Endodermal cell (in vitro differentiated cells): ENCODE data around the gene CCDC158. TPM values are rescaled to one million over a fixed set of nuclear protein-coding genes. Genes with fewer than 3 reads are reported as not detected.

Experiments used
- DNase-seq: peaks from one replicate; pipeline ENCODE4 v3.0.0-alpha.2; 2017
- H3K27ac ChIP-seq: 2 replicates; pipeline ENCODE4 v1.5.1; 2013; ENCODE audit warnings: mild to moderate bottlenecking, low read depth, low read length, moderate library complexity
- H3K27me3 ChIP-seq: 2 replicates; pipeline ENCODE4 v1.6.1; 2013; ENCODE audit warnings: mild to moderate bottlenecking, low read length, moderate library complexity; ENCODE audit not compliant: insufficient read depth, control insufficient read depth, poor library complexity, severe bottlenecking
- H3K36me3 ChIP-seq: 2 replicates; pipeline ENCODE4 v1.7.0; 2013; ENCODE audit warnings: mild to moderate bottlenecking, low read length, moderate library complexity; ENCODE audit not compliant: control insufficient read depth, insufficient read depth
- H3K4me1 ChIP-seq: one replicate; pipeline ENCODE4 v1.7.0; 2013; ENCODE audit warnings: low read length; ENCODE audit not compliant: control insufficient read depth, insufficient read depth
- H3K4me3 ChIP-seq: 2 replicates; pipeline ENCODE4 v1.5.1; 2013; ENCODE audit warnings: mild to moderate bottlenecking, low read length, moderate library complexity
- H3K9ac ChIP-seq: 2 replicates; pipeline ENCODE4 v1.6.1; 2013; ENCODE audit warnings: mild to moderate bottlenecking, low read length, moderate library complexity; ENCODE audit not compliant: poor library complexity, severe bottlenecking; ENCODE audit errors: extremely low read depth
- H3K9me3 ChIP-seq: 2 replicates; pipeline ENCODE4 v1.6.1; 2013; ENCODE audit warnings: mild to moderate bottlenecking, low read length, moderate library complexity; ENCODE audit not compliant: control insufficient read depth
- H3K27ac Mint-ChIP-seq: 2 replicates; pipeline ENCODE4 v1.8.0; 2020; ENCODE audit warnings: mixed read lengths
- H3K27me3 Mint-ChIP-seq: 2 replicates; pipeline ENCODE4 v1.8.0; 2021; ENCODE audit warnings: mild to moderate bottlenecking, mixed read lengths; ENCODE audit not compliant: insufficient read depth
- H3K36me3 Mint-ChIP-seq: 2 replicates; pipeline ENCODE4 v1.8.0; 2020; ENCODE audit warnings: low read depth, mixed read lengths
- H3K4me1 Mint-ChIP-seq: 2 replicates; pipeline ENCODE4 v1.8.0; 2020; ENCODE audit warnings: mixed read lengths
- H3K4me3 Mint-ChIP-seq: 2 replicates; pipeline ENCODE4 v1.8.0; 2020; ENCODE audit warnings: mild to moderate bottlenecking, moderate library complexity, mixed read lengths
- H3K9me3 Mint-ChIP-seq: 2 replicates; pipeline ENCODE4 v1.8.0; 2020; ENCODE audit warnings: mild to moderate bottlenecking, mixed read lengths
- CTCF ChIP-seq: fragments of 200-600 bp; sonication (generic); conservative IDR thresholded peaks from 2 replicates; pipeline ENCODE4 v1.5.0; 2021; ENCODE audit warnings: antibody characterized with exemption, mild to moderate bottlenecking
- WGBS, 2 experiments: methylation state at CpG; one replicate each; pipeline versions ENCODE4 v1.1.5 to v1.1.7; 2013; ENCODE audit warnings: missing lambda C conversion rate in 2 of 2, mixed read lengths in 1 of 2; ENCODE audit not compliant: insufficient coverage in 1 of 2, insufficient read length in 1 of 2; 5-methylcytosine and 5-hydroxymethylcytosine counted together
- total RNA-seq, 2 donors: library from RNA; stranded (reverse); fragmentation: NEBNext Ultra II Directional in 1 of 2; extraction: Animal tissue kit (Norgen Biotek cat#: 25700) in 1 of 2; gene quantifications; 2 replicates in 1 of 2; 3 replicates in 1 of 2; pipeline ENCODE4 v1.2.1, GENCODE V29; 2021

CCDC158 gene
- total RNA-seq, 2 donors from 2014 or later: not detected

GRCh38 chr4:76312457-76312856, 108.5 kb downstream of the CCDC158 start:
- H3K27me3 Mint-ChIP-seq: peaks cover 13% of the 10 kb centered on the region
- no peak overlapping the region for H3K4me3 ChIP-seq
- H3K27me3 ChIP-seq: peaks cover 8% of the 10 kb centered on the region
- H3K4me1 ChIP-seq: no peaks in the 10 kb centered on the region
- no peaks in the 10 kb centered on the region for H3K36me3 ChIP-seq
- H3K9me3 Mint-ChIP-seq: peaks cover 3% of the 10 kb centered on the region
- H3K9ac ChIP-seq: no peak overlapping the region
- no peaks in the 10 kb centered on the region for H3K9me3 ChIP-seq
- no peak for DNase-seq
- H3K4me1 Mint-ChIP-seq: peaks cover 6% of the 10 kb centered on the region
- H3K27ac ChIP-seq: no peak overlapping the region
- no peak overlapping the region for H3K4me3 Mint-ChIP-seq
- H3K36me3 Mint-ChIP-seq: peaks cover 6% of the 10 kb centered on the region
- no peak overlapping the region for H3K27ac Mint-ChIP-seq
- 53% methylated on average over 1 of the region's 1 CpG; no CpG with 5 or more reads in 1 of the 2 experiments for WGBS, 2 experiments
- no peak for TF ChIP-seq CTCF

- no peak for TF ChIP-seq CTCF
- Histone ChIP-seq H3K9ac (no peak overlapping the region), H3K27ac (no peak overlapping the region), H3K4me3 (no peak overlapping the region), H3K9me3 (no peaks in the 10 kb centered on the region), H3K4me1 (no peaks in the 10 kb centered on the region), H3K36me3 (no peaks in the 10 kb centered on the region), H3K27me3 (peaks cover 11% of the 10 kb centered on the region)
- Mint-ChIP-seq H3K36me3 (peaks cover 6% of the 10 kb centered on the region), H3K27me3 (peaks cover 15% of the 10 kb centered on the region), H3K9me3 (peaks cover 2% of the 10 kb centered on the region), H3K4me1 (peaks cover 6% of the 10 kb centered on the region), H3K4me3 (no peak overlapping the region), H3K27ac (no peak overlapping the region)
- no peak for DNase-seq
- WGBS, 2 experiments: 84% methylated on average over 1 of the region's 1 CpG; no CpG with 5 or more reads in 1 of the 2 experiments
Observed at GRCh38 chr4:76311896-76312331, 109.0 kb downstream of the CCDC158 start.

- no peaks in the 10 kb centered on the region for H3K9me3 Mint-ChIP-seq
- 86 to 91% methylated on average over 1 to 4 of the region's 4 CpGs for WGBS, 2 experiments
Observed at GRCh38 chr4:76310683-76311082, 110.3 kb downstream of the CCDC158 start.

More at GRCh38 chr4:76310683-76311082, 110.3 kb downstream of the CCDC158 start:
- no peak for DNase-seq
- H3K27ac Mint-ChIP-seq: no peak overlapping the region
- Histone ChIP-seq H3K9ac (no peak overlapping the region), H3K27ac (no peak overlapping the region), H3K4me3 (no peak overlapping the region), H3K27me3 (peaks cover 16% of the 10 kb centered on the region), H3K9me3 (no peaks in the 10 kb centered on the region), H3K36me3 (no peaks in the 10 kb centered on the region), H3K4me1 (no peaks in the 10 kb centered on the region)
- H3K27me3 Mint-ChIP-seq: peaks cover 22% of the 10 kb centered on the region
- TF ChIP-seq CTCF: no peak
- H3K4me3 Mint-ChIP-seq: no peak overlapping the region
- peaks cover 6% of the 10 kb centered on the region for H3K36me3 Mint-ChIP-seq
- peaks cover 6% of the 10 kb centered on the region for H3K4me1 Mint-ChIP-seq
